Brain pericyte (primary cell): ENCODE data around the gene SEMA3D.

Source experiments
- DNase-seq: peaks from one replicate; pipeline ENCODE4 v3.0.0-alpha.2; 2012; ENCODE audit warnings: low read depth, low spot score

Gene SEMA3D

GRCh38 chr7:85079434-85079833 is 107.4 kb downstream of the SEMA3D start:
- DNase-seq: no peak

DNA sequence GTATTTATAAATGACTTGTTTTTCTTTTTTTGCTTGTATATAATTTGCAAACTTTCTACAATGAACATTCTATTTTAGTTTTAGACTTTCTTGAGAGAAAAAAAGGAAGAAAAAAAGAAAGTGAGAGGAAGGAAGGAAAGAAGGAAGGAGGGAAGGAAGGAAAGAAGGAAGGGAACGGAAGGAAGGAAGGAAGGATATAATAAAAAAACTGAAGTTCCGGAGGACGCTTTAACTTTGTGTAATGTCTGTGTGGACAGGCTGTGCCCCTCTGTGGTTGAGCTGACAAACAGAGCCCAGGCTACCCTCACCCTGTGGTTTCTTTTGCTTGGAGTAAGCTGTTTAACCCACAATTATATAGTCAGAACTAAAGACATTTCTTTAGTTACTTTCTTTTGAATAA is 108.7 kb downstream of the SEMA3D start:
- no peak for DNase-seq

DNA sequence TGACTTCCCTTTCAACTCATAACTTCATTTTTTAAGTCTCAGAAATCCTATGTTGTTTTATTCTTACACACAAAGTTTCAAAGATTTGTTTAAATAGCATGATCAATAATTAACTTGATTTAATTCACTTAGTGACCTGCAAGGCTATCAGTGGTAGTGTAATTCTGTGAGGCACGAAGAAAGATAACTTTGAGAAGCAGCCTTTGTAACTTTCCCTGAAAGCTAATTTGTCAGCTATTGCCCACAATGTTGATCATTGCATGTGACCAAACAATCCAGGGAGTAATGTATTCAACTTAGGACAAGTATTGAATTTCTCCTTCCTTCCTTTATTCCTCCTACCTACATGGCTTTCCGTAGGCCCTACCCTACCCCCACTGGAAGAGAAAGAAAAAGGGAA is 111.0 kb downstream of the SEMA3D start:
- no peak for DNase-seq

DNA sequence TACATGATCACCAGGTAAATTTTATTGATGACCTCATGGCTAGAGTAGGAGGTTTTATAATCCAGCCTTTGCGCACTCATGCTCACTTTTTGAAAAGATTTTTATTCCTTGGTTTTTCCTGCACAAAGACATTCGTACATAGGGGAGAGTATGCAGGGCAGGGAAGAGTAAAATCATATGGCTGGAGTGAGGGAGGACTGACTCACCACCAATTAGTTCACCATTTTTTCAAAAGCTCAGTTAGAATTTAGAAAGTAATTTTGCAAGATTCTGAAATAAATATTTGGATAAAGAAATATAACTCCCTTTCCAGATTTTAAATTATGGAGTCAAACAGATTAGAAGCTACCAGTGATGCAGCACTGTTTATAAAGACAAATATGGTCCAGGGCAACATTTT is 111.9 kb downstream of the SEMA3D start:
- DNase-seq: no peak

- no peak for DNase-seq
Observed at GRCh38 chr7:85074016-85074415, 112.8 kb downstream of the SEMA3D start.

DNA sequence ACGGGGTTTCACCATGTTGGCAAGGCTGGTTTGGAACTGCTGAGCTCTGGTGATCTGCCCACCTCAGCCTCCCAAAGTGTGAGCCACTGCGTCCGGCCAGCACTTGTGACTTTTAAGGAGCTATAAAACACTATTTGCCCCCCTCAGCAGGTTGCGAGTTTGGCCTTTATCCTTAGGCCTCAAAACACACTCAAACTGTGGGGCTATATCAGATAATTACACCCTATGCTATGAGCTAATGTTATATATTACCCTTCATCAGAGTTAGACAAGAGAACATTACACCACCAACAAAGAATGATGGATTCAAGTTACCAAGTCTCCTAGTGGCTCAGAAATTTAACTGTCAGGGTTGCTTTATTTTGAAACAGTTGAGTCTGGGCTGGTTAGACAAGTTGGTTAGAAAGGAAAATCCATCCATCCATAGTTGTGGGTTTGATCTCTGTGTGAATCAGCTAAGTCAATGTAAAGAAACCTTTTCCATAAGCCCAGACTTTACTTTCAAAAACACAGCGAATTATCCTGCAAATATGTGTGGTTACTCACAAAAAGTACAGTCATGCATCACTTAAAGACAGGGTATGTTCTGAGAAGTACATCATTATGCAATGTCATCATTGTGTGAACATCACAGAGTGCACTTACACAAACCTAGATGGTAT is 115.8 kb downstream of the SEMA3D start:
- DNase-seq: no peak

DNA sequence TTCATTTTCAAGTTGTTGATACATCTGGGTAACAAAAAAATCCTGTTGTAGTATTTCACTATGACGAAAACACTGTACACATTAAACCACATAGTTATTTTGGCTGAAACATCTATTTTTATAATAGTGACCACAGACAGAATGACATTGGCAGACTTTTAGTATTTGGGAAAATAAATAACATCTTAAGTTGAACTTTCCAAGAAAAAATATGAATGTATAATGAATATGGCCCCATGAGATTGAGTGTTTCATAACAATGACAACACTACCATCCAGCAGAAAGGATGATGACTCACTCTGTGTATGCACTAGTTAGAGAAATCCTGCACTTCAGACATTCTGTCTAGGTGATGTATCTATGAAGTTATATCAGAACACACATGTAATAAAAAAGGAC is 118.1 kb downstream of the SEMA3D start:
- DNase-seq: peak; percentile 84

DNA sequence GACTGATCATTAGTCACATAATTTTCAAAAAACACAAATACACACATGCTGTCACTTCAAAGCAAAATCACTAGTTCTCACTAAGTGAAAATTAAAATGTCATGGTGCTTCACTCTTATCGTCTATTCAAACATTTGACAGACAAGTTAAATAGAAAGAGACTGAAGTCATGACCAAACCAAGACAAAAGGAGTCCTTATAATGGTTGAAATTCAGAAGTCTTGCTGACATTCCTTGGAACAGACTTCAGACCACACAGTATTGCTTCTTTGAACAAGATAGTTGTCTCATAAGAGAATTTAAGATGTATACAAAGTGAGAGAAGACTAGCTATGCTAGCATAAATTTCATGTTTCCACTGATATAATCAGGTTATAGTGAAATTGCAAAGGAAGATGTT is 119.5 kb downstream of the SEMA3D start:
- DNase-seq: no peak

DNA sequence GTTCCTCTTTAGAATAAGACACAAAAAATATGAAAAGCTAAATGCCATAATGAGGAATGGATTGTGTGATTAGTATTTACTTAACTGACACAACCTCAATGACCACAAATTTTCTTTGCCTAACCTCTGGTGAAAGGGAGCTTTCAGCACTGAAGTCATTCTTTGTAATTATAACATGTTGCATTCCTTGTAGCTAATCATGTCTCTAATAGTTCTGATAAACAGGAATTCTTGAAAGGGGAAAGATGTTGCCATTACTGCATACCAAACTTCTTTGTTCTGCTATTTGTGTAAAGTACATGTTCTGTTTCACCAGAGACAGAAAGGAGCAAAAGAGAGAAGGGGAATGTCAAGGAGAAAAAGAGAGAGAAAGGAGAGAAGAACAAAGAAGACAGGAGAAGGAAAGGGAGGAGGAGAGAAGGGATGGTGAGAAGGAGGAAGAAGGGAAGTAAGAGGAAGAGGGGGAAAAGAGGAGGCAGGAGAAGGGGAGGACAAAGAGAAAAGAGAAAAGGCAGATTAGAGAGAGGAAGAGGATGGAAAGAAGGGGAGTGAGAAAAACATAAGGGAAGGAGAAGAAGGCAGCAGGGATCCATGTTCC is 120.9 kb downstream of the SEMA3D start:
- DNase-seq: no peak

DNA sequence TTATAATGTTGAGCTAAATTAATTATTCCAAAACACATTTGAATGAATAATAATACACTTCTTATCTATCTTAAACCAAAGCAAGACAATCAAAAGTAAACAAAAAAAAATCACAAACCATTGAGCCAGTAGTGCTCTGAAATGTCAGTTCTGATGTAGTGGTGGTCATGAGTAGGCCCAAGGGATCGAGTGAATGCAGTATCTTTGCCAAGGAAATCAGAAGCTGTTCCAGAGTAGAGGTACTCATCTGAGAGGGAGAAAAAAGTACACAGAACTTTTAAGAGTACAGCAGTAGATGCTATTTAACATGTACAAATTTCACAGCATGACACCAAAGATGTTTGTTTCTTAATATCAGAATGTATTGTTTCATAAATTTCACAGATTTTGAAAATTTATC is 121.5 kb downstream of the SEMA3D start:
- peak; percentile 77 for DNase-seq

GRCh38 chr7:85062651-85063050 is 124.2 kb downstream of the SEMA3D start:
- no peak for DNase-seq

- no peak for DNase-seq
Observed at GRCh38 chr7:85061456-85061855, 125.4 kb downstream of the SEMA3D start.

- no peak for DNase-seq
Observed at GRCh38 chr7:85060696-85061095, 126.2 kb downstream of the SEMA3D start.

- no peak for DNase-seq
Observed at GRCh38 chr7:85055906-85056305, 130.9 kb downstream of the SEMA3D start.

DNA sequence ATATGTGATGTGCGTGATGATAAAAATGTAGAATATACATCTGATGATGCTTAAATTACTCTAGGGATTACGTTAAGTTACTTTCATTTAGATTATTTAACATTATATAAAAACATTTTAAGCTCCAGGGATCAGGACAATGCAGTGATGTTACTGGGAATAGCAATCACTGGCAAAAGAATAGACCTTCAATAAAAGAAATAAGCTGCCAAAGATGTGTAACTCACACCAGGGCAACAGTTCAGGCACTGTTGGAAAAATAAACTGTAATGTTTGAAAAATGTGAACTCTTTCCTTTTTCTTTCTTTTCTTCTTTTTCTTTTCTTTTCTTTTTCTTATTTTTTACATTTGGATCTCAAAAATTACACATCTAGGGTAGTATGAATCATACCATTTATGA is 131.7 kb downstream of the SEMA3D start:
- no peak for DNase-seq

- no peak for DNase-seq
Observed at GRCh38 chr7:85054306-85054705, 132.6 kb downstream of the SEMA3D start.

DNA sequence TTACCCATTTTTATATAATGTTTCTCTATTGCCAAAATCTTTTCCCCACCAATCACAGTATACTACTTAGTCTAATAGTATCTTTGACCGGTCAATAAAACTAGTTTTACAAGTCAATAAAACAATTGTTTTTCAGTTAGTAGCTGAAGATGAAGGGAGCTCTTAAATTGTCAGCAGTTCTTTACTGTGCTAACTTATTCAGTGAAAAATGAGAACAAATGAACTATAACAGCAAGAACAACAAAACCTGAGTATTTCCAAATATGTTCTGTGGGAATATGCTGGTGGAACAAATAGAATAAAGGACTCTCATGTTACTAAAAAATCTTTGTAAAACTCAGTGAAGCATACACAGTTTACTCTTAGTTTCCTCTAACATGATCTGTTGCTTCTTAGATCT is 134.0 kb downstream of the SEMA3D start:
- DNase-seq: no peak

DNA sequence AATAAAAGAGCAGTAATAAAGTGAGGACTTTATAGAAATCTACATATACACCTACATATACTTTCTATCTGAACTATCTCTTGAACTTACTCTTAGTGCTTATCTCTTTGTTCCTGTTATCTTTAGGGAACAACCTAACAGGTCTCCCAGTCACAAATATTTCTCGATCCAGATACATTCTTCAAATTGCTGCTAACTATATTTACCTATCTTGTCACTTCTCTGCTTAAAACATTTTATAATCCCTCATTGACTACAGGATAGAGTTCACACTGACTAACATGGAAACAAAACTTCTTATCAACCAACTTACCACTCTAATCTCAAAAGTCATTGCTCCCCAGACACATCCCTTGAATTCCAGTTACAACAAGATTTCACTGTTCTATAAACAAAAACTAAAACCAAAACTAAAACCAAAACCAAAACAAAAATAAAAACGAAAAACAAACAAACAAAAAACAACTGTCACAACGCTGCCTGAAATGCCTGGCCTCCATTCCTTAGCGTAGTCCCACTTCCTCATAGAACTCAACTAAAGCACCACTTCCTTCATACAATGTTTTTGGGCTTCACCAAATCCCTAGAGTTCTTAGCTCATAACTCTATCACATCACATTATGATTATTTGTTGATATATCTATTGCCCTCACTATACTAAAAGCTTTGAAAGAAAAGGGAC is 134.7 kb downstream of the SEMA3D start:
- no peak for DNase-seq

DNA sequence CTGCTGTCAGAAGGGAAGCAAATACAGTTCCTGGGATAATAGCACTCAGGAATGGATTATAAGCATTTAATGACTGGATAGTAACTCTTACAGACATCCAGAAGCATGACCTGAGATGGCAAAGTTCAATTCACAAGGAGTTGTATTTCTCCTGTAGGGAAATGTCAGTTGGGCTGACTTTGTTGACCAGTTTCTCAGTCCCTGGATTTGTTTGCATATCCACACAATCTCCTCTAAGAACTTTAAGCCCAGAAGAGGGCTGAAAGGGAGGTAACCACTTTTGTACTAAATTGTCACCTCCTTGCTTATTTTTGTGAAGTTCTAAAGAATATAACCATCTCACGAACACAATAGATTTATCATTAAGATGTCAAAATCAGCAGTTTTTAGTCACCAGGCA is 140.3 kb downstream of the SEMA3D start:
- DNase-seq: no peak

DNA sequence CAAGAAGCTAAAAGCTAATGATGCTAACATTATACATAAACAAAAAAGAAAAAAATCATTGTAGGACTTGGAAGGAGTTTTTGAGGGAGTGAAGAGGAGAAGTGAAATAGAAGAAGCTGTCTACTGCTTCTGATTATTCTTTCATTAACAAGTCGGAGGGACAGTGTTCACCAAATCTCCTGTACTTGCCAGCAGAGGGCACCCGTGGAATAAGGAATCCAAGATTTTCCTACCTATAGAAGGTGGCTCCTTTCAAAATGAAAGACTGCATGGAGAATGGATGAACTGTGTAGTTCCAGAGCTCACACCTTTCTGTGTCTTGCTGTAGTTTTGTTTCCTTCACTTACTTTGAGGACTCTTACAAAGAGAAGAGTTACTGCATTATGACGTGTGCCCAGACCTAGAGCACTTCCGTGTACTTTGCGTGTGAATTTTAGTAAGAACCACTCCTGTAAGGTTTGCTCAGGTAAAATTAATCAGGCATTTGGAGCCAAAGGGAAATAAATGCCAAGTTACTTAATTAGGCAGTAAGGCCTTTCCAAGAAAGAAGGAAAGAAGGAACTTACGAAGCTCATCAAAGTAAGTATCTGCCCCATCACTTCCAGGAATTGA is 145.1 kb downstream of the SEMA3D start:
- DNase-seq: no peak

DNA sequence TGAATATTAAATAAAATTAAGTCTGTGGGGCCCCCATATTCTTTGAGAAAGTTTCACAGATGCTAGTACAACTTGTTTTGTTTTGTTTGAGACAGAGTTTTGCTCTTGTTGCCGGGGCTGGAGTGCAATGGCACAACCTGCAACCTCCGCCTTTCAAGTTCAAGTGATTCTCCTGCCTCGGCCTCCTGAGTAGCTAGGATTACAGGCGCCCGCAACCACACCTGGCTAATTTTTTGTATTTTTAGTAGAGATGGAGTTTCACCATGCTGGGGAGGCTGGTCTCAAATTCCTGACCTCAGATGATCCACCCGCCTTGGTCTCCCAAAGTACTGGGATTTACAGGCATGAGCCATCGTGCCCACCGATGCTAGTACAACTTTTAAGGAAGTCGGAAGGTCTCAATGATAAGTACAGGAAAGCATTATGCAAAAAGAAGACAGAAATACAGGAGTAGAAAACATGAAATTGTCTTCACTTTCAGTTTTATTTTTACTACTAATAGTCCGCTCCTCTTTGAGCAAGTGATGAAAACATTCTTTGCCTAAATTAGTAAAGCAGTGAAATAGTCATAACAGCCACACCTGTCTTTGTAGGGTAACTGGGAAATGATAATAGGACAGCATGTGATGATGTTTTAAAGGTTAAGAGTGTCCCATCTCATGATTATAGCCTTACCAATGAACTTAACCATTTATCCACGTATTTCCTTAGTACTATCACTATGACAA is 147.5 kb downstream of the SEMA3D start:
- no peak for DNase-seq

GRCh38 chr7:85038466-85038865 is 148.4 kb downstream of the SEMA3D start:
- no peak for DNase-seq
